Ovary (tissue), 3 donors: ENCODE data around the gene ARHGAP45.

Experiments used
- POLR2A ChIP-seq: fragments of 450-650 bp; IDR thresholded peaks from one replicate; pipeline ENCODE4 v1.6.1; 2017; ENCODE audit warnings: antibody characterized with exemption, mild to moderate bottlenecking, moderate library complexity
- TF ChIP-seq, protein P1 (sequence below), 3 donors: fragments of 450-650 bp in 2 of 3; fragments of 200-600 bp in 1 of 3; IDR thresholded peaks; one replicate each; pipeline versions ENCODE4 v1.5.1 to v1.8.0; 2016 to 2022; ENCODE audit warnings: antibody characterized with exemption in 3 of 3, mild to moderate bottlenecking in 1 of 3
- donor health status: DM: no; HTN: no; CAD: no.

- TF ChIP-seq, protein P1, sequence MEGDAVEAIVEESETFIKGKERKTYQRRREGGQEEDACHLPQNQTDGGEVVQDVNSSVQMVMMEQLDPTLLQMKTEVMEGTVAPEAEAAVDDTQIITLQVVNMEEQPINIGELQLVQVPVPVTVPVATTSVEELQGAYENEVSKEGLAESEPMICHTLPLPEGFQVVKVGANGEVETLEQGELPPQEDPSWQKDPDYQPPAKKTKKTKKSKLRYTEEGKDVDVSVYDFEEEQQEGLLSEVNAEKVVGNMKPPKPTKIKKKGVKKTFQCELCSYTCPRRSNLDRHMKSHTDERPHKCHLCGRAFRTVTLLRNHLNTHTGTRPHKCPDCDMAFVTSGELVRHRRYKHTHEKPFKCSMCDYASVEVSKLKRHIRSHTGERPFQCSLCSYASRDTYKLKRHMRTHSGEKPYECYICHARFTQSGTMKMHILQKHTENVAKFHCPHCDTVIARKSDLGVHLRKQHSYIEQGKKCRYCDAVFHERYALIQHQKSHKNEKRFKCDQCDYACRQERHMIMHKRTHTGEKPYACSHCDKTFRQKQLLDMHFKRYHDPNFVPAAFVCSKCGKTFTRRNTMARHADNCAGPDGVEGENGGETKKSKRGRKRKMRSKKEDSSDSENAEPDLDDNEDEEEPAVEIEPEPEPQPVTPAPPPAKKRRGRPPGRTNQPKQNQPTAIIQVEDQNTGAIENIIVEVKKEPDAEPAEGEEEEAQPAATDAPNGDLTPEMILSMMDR (IDR thresholded peaks at IDR 0.05): no peak
- no peak for TF ChIP-seq POLR2A
These were observed 24.0 kb downstream of the ARHGAP45 start for GRCh38 chr19:1090731-1091543.
